ENCODE data around the gene SCN3A.

SCN3A gene

DNA sequence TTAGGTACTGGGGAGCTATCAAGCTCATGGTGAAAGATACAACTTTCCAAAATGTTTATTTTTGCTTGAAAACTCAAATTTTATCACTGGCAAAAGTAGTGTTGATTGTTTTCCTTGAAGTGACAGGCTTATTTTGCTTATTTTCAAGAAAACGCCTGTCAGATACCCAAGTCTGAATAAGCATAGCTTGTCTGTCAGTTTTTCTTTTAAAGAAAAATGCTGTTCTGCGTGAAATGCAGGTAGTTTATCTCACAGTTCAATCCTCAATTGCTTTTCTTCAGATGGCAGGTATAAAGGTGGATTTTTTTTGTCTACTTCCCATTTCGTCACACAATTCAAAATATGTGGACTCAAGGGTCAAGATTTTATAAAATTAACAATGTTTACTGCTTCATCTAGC is 145.9 kb downstream of the SCN3A start:
- TF ChIP-seq, protein P1, sequence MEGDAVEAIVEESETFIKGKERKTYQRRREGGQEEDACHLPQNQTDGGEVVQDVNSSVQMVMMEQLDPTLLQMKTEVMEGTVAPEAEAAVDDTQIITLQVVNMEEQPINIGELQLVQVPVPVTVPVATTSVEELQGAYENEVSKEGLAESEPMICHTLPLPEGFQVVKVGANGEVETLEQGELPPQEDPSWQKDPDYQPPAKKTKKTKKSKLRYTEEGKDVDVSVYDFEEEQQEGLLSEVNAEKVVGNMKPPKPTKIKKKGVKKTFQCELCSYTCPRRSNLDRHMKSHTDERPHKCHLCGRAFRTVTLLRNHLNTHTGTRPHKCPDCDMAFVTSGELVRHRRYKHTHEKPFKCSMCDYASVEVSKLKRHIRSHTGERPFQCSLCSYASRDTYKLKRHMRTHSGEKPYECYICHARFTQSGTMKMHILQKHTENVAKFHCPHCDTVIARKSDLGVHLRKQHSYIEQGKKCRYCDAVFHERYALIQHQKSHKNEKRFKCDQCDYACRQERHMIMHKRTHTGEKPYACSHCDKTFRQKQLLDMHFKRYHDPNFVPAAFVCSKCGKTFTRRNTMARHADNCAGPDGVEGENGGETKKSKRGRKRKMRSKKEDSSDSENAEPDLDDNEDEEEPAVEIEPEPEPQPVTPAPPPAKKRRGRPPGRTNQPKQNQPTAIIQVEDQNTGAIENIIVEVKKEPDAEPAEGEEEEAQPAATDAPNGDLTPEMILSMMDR (IDR thresholded peaks at IDR 0.05; ENCODE audit: low read depth, low read length, poor library complexity, severe bottlenecking), result no peak
- no peak for TF ChIP-seq EZH2phosphoT487 (IDR thresholded peaks at IDR 0.05; ENCODE audit: borderline replicate concordance, low read length)
- Histone ChIP-seq H3K27ac (ENCODE audit: low read depth, low read length) (no peak overlapping the region), H3K36me3 (ENCODE audit: control insufficient read depth, low read length) (no peaks in the 10 kb centered on the region), H3K27me3 (ENCODE audit: control insufficient read depth, low read length) (no peaks in the 10 kb centered on the region), H3K9me2 (replicated peaks; ENCODE audit: control insufficient read depth, low read length) (no peaks in the 10 kb centered on the region), H3K4me2 (ENCODE audit: low read length) (no peak overlapping the region), H3F3A (ENCODE audit: control insufficient read depth, insufficient read depth) (no peaks in the 10 kb centered on the region), H4K20me1 (ENCODE audit: control insufficient read depth, insufficient read depth, low read depth, low read length) (no peaks in the 10 kb centered on the region), H3K9me3 (ENCODE audit: control insufficient read depth, insufficient read depth, low read length) (no peaks in the 10 kb centered on the region), H3K4me3 (ENCODE audit: low read length) (no peak overlapping the region), H3K4me1 (ENCODE audit: control insufficient read depth, low read length) (no peaks in the 10 kb centered on the region), H3K79me2 (ENCODE audit: control insufficient read depth, low read length) (no peaks in the 10 kb centered on the region)

DNA sequence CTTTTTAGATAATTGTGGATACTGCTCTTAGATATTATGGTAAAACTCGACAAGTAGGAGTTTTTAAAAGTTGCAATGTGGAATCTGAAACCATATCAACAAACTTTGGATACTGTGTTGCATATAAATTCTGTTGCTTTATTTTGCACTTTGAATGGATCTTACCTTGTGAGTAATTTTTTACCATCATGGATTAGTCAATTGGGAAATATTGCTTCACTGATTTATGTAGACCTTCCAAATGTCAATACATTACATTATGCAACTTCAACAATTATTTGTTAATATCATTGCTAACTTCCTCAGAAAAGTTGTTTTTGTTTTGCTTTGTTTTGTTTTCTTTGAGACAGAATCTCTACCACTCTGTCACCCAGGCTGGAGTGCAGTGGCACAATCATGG is 146.5 kb downstream of the SCN3A start:
- H3K4me1 ChIP-seq (ENCODE audit: control insufficient read depth, low read length), result no peaks in the 10 kb centered on the region
- no peak overlapping the region for H3K4me3 ChIP-seq (ENCODE audit: low read length)
- no peaks in the 10 kb centered on the region for H3K9me3 ChIP-seq (ENCODE audit: control insufficient read depth, insufficient read depth, low read length)
- H3K79me2 ChIP-seq (ENCODE audit: control insufficient read depth, low read length), result no peaks in the 10 kb centered on the region
- H3F3A ChIP-seq (ENCODE audit: control insufficient read depth, insufficient read depth), result no peaks in the 10 kb centered on the region
- H3K9me2 ChIP-seq (replicated peaks; ENCODE audit: control insufficient read depth, low read length), result no peaks in the 10 kb centered on the region
- no peak overlapping the region for H3K27ac ChIP-seq (ENCODE audit: low read depth, low read length)
- no peaks in the 10 kb centered on the region for H3K36me3 ChIP-seq (ENCODE audit: control insufficient read depth, low read length)
- TF ChIP-seq, protein P1 (IDR thresholded peaks at IDR 0.05; ENCODE audit: low read depth, low read length, poor library complexity, severe bottlenecking), result no peak
- no peak for TF ChIP-seq EZH2phosphoT487 (IDR thresholded peaks at IDR 0.05; ENCODE audit: borderline replicate concordance, low read length)
- no peaks in the 10 kb centered on the region for H4K20me1 ChIP-seq (ENCODE audit: control insufficient read depth, insufficient read depth, low read depth, low read length)
- H3K27me3 ChIP-seq (ENCODE audit: control insufficient read depth, low read length), result no peaks in the 10 kb centered on the region
- no peak overlapping the region for H3K4me2 ChIP-seq (ENCODE audit: low read length)

DNA sequence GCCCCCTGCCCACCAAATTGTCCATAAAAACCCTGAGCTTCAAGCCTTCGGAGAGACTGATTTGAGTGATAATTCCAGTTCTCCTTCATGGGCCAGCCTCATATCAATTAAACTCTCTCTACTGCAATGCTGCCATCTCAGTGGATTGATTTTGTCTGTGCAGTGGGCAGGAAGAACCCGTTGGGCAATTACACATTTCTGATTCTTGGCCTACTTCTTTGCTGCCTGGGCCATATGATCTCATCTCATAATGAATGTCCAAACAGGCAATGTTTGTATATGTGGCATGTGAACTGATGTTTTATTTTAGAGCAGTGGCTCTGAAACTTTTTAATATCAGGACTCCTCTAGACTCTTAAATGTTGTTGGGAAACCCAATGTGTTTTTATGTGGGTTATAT is 147.3 kb downstream of the SCN3A start:
- Histone ChIP-seq H3F3A (ENCODE audit: control insufficient read depth, insufficient read depth) (no peaks in the 10 kb centered on the region), H3K4me3 (ENCODE audit: low read length) (no peak overlapping the region), H3K4me1 (ENCODE audit: control insufficient read depth, low read length) (no peaks in the 10 kb centered on the region), H3K27me3 (ENCODE audit: control insufficient read depth, low read length) (no peaks in the 10 kb centered on the region), H3K9me3 (ENCODE audit: control insufficient read depth, insufficient read depth, low read length) (no peaks in the 10 kb centered on the region), H3K27ac (ENCODE audit: low read depth, low read length) (no peak overlapping the region), H4K20me1 (ENCODE audit: control insufficient read depth, insufficient read depth, low read depth, low read length) (no peaks in the 10 kb centered on the region), H3K36me3 (ENCODE audit: control insufficient read depth, low read length) (no peaks in the 10 kb centered on the region), H3K9me2 (replicated peaks; ENCODE audit: control insufficient read depth, low read length) (no peaks in the 10 kb centered on the region), H3K4me2 (ENCODE audit: low read length) (no peak overlapping the region), H3K79me2 (ENCODE audit: control insufficient read depth, low read length) (no peaks in the 10 kb centered on the region)
- TF ChIP-seq EZH2phosphoT487 (IDR thresholded peaks at IDR 0.05; ENCODE audit: borderline replicate concordance, low read length), result no peak
- TF ChIP-seq, protein P1 (IDR thresholded peaks at IDR 0.05; ENCODE audit: low read depth, low read length, poor library complexity, severe bottlenecking), result no peak

Measured in DOHH2 (cell line).